Smooth muscle cell (in vitro differentiated cells): ENCODE measurements around the gene POLE. TPM values are rescaled to one million over a fixed set of nuclear protein-coding genes. Genes with fewer than 3 reads are reported as not detected.

Experiments
- DNase-seq: peaks from one replicate; lab custom pipeline; 2025; ENCODE audit not compliant: unreplicated experiment; lab: John Stamatoyannopoulos, UW
- H2AFZ ChIP-seq: fragments of 200-600 bp; sonication (generic); 2 replicates; pipeline ENCODE4 v1.6.0; 2016; ENCODE audit warnings: antibody characterized with exemption, low read depth, mild to moderate bottlenecking
- H3F3A ChIP-seq: fragments of 200-600 bp; sonication (generic); 2 replicates; pipeline ENCODE4 v1.6.0; 2017; ENCODE audit warnings: antibody characterized with exemption, low read depth
- H3K27ac ChIP-seq: fragments of 200-600 bp; sonication (generic); 2 replicates; pipeline ENCODE4 v1.5.1; 2016; ENCODE audit warnings: low read depth, mild to moderate bottlenecking
- H3K27me3 ChIP-seq: fragments of 200-600 bp; sonication (generic); 2 replicates; pipeline ENCODE4 v1.6.1; 2016; ENCODE audit warnings: low read depth, mild to moderate bottlenecking
- H3K36me3 ChIP-seq: fragments of 200-600 bp; sonication (generic); 2 replicates; pipeline ENCODE4 v1.5.1; 2016; ENCODE audit warnings: low read depth
- H3K4me1 ChIP-seq: fragments of 200-600 bp; sonication (generic); 2 replicates; pipeline ENCODE4 v1.5.1; 2016; ENCODE audit warnings: low read depth
- H3K4me2 ChIP-seq: fragments of 200-600 bp; sonication (generic); 2 replicates; pipeline ENCODE4 v1.6.0; 2016; ENCODE audit warnings: mild to moderate bottlenecking
- H3K4me3 ChIP-seq: fragments of 200-600 bp; sonication (generic); 2 replicates; pipeline ENCODE4 v1.5.1; 2016; ENCODE audit warnings: mild to moderate bottlenecking
- H3K79me2 ChIP-seq: fragments of 200-600 bp; sonication (generic); 2 replicates; pipeline ENCODE4 v1.6.0; 2016; ENCODE audit warnings: low read depth, mild to moderate bottlenecking
- H3K9ac ChIP-seq: fragments of 200-600 bp; sonication (generic); 2 replicates; pipeline ENCODE4 v1.6.0; 2016; ENCODE audit warnings: low read depth
- H3K9me3 ChIP-seq: fragments of 200-600 bp; sonication (generic); replicated peaks from 2 replicates; pipeline ENCODE4 v1.5.1; 2016; ENCODE audit warnings: low read depth
- H4K20me1 ChIP-seq: fragments of 200-600 bp; sonication (generic); 2 replicates; pipeline ENCODE4 v1.6.0; 2016; ENCODE audit warnings: low read depth
- WGBS: methylation state at CpG from one replicate; pipeline ENCODE4 v1.1.7; 2016; ENCODE audit warnings: low lambda C conversion rate; 5-methylcytosine and 5-hydroxymethylcytosine counted together
- polyA plus RNA-seq: library from polyadenylated mRNA; unstranded; fragments of >200 nt; fragmentation: Nextera tagmentation; extraction: Ambion mirVana; gene quantifications from 2 replicates; pipeline ENCODE4 v1.2.1, GENCODE V29; 2016
- total RNA-seq: library from RNA; depleted of rRNA; stranded (reverse); fragments of >200 nt; gene quantifications from 2 replicates; pipeline ENCODE4 v1.2.3, GENCODE V29; 2014
- TF ChIP-seq, protein P1 (sequence below): fragments of 200-600 bp; sonication (generic); IDR thresholded peaks from 2 replicates; pipeline ENCODE4 v1.5.1; 2017; ENCODE audit warnings: borderline replicate concordance, mild to moderate bottlenecking, antibody characterized with exemption; ENCODE audit not compliant: insufficient read depth, poor library complexity, severe bottlenecking

The POLE gene
- total and polyA plus RNA-seq, 2 experiments from 2014 or later, result 8.5 to 11.5 TPM

DNA sequence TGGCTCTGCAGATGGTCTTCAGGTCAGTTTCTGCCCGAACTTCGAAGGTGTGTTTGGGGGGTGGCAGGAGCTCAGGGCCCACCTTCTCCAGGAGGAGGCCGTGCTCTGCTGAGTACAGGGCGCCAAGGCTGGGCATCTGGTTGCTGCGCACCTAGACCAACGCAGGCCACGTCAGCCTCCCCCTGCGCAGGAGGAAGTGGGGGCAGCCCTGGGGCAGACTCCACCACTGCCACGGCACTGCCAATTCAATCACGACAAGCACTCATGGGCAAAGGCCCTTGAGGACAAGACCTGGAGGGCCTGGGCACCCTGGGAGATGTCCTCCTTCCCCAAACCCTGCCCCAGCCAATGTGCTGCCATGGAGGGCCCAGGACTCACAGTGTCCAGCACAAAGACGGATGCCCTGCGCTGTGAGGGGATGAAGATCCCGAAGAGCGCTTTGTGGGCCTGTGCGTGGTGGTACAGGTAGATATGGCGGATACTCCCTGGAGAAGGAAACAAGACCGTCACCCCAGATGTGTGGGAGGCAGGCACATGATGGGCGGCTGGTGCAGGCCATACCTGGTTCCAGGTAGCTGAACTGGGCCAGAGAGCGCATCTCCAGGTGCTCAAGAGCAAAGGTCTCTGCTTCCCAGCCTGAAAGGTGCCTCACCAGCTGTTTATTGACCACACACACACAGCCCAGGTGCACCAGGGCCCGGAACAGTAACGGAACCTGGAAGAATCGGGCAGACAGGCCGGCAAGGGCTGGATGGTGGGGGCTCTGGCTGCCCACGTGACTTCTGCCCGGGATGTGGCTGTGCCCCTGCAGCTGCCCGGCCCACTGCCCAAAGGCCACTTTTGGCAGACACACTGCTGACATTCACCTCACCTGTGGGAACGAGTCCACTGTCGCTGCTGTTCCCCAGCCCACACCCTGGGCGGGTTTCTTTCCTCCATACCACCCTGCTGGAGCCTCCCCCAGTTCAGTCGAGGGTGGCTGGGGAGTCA lies 44.0 kb downstream of the POLE start:
- TF ChIP-seq, protein P1, sequence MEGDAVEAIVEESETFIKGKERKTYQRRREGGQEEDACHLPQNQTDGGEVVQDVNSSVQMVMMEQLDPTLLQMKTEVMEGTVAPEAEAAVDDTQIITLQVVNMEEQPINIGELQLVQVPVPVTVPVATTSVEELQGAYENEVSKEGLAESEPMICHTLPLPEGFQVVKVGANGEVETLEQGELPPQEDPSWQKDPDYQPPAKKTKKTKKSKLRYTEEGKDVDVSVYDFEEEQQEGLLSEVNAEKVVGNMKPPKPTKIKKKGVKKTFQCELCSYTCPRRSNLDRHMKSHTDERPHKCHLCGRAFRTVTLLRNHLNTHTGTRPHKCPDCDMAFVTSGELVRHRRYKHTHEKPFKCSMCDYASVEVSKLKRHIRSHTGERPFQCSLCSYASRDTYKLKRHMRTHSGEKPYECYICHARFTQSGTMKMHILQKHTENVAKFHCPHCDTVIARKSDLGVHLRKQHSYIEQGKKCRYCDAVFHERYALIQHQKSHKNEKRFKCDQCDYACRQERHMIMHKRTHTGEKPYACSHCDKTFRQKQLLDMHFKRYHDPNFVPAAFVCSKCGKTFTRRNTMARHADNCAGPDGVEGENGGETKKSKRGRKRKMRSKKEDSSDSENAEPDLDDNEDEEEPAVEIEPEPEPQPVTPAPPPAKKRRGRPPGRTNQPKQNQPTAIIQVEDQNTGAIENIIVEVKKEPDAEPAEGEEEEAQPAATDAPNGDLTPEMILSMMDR, result no peak
- no peaks in the 10 kb centered on the region for H3K27me3 ChIP-seq
- H3K4me2 ChIP-seq, result no peak overlapping the region
- H3K4me3 ChIP-seq, result no peak overlapping the region
- no peak overlapping the region for H2AFZ ChIP-seq
- no peaks in the 10 kb centered on the region for H3K4me1 ChIP-seq
- no peaks in the 10 kb centered on the region for H3K9me3 ChIP-seq
- no peaks in the 10 kb centered on the region for H3K36me3 ChIP-seq
- no peaks in the 10 kb centered on the region for H3F3A ChIP-seq
- DNase-seq, result no peak
- H3K79me2 ChIP-seq, result no peaks in the 10 kb centered on the region
- H4K20me1 ChIP-seq, result no peaks in the 10 kb centered on the region
- H3K27ac ChIP-seq, result no peak overlapping the region
- H3K9ac ChIP-seq, result no peak overlapping the region
- WGBS, result 99% methylated on average over 30 of the region's 30 CpGs

DNA sequence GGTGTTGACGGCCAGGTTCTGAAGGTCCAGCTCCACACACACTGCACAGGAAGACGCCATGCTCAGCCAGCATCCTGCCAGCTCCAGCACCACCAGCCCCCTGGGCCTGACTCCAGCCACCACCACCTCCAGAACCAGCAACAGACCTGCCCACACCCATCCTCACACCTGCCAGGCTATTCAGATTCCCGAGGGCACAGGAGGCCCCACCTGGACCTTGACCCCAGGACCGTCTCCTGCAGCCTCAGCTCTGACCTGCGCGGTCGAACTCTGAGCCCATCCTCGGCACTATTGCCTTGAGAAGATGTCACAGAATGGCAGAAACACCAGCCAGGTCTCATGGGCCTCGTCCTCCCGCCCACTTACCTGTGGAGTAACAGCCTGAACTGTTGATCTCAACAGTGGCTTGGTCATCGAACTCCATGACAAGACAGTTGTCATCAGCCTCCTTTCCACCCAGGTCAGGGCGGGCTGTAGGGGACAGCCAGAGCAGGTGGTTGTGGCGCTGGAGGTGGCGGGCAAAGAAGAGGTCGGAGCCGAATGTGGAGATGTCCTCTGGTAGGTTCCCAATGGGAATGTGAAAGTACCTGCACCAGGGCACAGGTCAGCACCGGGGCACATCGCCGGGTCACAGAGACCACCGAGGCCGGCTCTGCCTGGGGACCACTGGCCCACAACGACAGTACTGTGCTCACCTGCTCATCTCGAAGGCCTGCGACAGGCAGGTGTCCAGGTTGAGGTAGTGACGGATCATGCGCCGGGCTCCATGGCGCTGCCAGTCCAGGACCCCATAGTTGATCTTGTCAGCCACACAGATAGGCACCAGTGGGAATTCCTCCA lies 45.1 kb downstream of the POLE start:
- WGBS, result 96% methylated on average over 25 of the region's 28 CpGs
- Histone ChIP-seq H3K4me2 (no peak overlapping the region), H3F3A (no peaks in the 10 kb centered on the region), H3K4me3 (no peak overlapping the region), H3K27me3 (no peaks in the 10 kb centered on the region), H3K36me3 (no peaks in the 10 kb centered on the region), H4K20me1 (no peaks in the 10 kb centered on the region), H3K79me2 (no peaks in the 10 kb centered on the region), H3K27ac (no peak overlapping the region), H3K9me3 (no peaks in the 10 kb centered on the region), H3K4me1 (no peaks in the 10 kb centered on the region), H2AFZ (no peak overlapping the region), H3K9ac (no peak overlapping the region)
- no peak for DNase-seq
- TF ChIP-seq, protein P1, result no peak

DNA sequence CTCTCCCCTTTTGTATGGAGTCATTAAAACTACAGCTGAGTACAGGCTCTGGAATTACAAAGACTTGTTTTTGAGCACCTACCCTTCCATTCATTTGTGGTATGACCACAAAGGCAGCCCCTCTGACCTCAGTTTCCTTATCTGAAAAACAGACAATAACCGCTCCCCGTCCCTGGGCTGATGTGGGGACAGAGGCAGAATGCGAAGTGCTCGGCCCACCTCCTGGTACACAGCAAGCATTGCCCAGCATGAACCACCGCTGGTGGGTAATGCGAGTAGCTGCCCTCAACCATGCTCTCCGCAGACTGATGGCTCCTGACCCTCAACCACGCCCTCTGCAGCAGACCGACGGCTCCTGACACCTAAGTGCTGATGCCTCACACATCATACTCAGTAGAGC lies 46.2 kb downstream of the POLE start:
- no peaks in the 10 kb centered on the region for H3F3A ChIP-seq
- TF ChIP-seq, protein P1, result no peak
- H3K36me3 ChIP-seq, result no peaks in the 10 kb centered on the region
- H3K27ac ChIP-seq, result no peak overlapping the region
- no peaks in the 10 kb centered on the region for H4K20me1 ChIP-seq
- no peaks in the 10 kb centered on the region for H3K4me1 ChIP-seq
- no peaks in the 10 kb centered on the region for H3K27me3 ChIP-seq
- H2AFZ ChIP-seq, result no peak overlapping the region
- no peaks in the 10 kb centered on the region for H3K9me3 ChIP-seq
- no peak overlapping the region for H3K4me3 ChIP-seq
- H3K4me2 ChIP-seq, result no peak overlapping the region
- DNase-seq, result no peak
- H3K79me2 ChIP-seq, result no peaks in the 10 kb centered on the region
- no peak overlapping the region for H3K9ac ChIP-seq
- WGBS, result 86% methylated on average over 10 of the region's 10 CpGs
